GM19238 (cell line): ENCODE results near the gene PTPRN2.
"Not testable (repeated sequence)": the region's sequence is repeated elsewhere in the genome, so short reads cannot be mapped to it uniquely, and the experiment has no call there.

Experiments
- DNase-seq: peaks from one replicate; pipeline ENCODE4 v3.0.0; 2011; ENCODE audit warnings: low spot score; ENCODE audit not compliant: insufficient read length

Gene PTPRN2

GRCh38 chr7:157791261-157791660, 796.4 kb downstream of the PTPRN2 start:
- DNase-seq, result no peak

- DNase-seq, result no peak
Measured at GRCh38 chr7:157789942-157790341, 797.7 kb downstream of the PTPRN2 start.

GRCh38 chr7:157789094-157789493, 798.5 kb downstream of the PTPRN2 start:
- no peak for DNase-seq

- DNase-seq, result no peak
Measured at GRCh38 chr7:157788573-157788972, 799.0 kb downstream of the PTPRN2 start.

- no peak for DNase-seq
Measured at GRCh38 chr7:157787275-157787701, 800.3 kb downstream of the PTPRN2 start.

GRCh38 chr7:157786375-157787274, 801.0 kb downstream of the PTPRN2 start:
- DNase-seq, result no peak

- no peak for DNase-seq
Measured at GRCh38 chr7:157785486-157786186, 802.0 kb downstream of the PTPRN2 start.

- DNase-seq, result no peak
Measured at GRCh38 chr7:157784979-157785441, 802.6 kb downstream of the PTPRN2 start.

- DNase-seq, result no peak
Measured at GRCh38 chr7:157784041-157784835, 803.4 kb downstream of the PTPRN2 start.

GRCh38 chr7:157782041-157782440, 805.6 kb downstream of the PTPRN2 start:
- no peak for DNase-seq

- no peak for DNase-seq
Measured at GRCh38 chr7:157780721-157781120, 806.9 kb downstream of the PTPRN2 start.

- no peak for DNase-seq
Measured at GRCh38 chr7:157780312-157780711, 807.3 kb downstream of the PTPRN2 start.

- DNase-seq, result no peak
Measured at GRCh38 chr7:157779206-157779605, 808.4 kb downstream of the PTPRN2 start.

- not testable (repeated sequence) for DNase-seq
Measured at GRCh38 chr7:157777194-157777762, 810.3 kb downstream of the PTPRN2 start.

- DNase-seq, result no peak
Measured at GRCh38 chr7:157775560-157776332, 811.9 kb downstream of the PTPRN2 start.

GRCh38 chr7:157775021-157775559, 812.5 kb downstream of the PTPRN2 start:
- no peak for DNase-seq

- no peak for DNase-seq
Measured at GRCh38 chr7:157774495-157774894, 813.1 kb downstream of the PTPRN2 start.

- no peak for DNase-seq
Measured at GRCh38 chr7:157773361-157773760, 814.3 kb downstream of the PTPRN2 start.

- no peak for DNase-seq
Measured at GRCh38 chr7:157772486-157773130, 815.0 kb downstream of the PTPRN2 start.

- no peak for DNase-seq
Measured at GRCh38 chr7:157771689-157772088, 815.9 kb downstream of the PTPRN2 start.
